Activated naive CD4-positive, alpha-beta T cell treated with anti-CD3 and anti-CD28 coated beads, Interleukin-2, amount 50 U/mL, for 72 hours (primary cell): ENCODE results near the gene FOXC2. TPM values are rescaled to one million over a fixed set of nuclear protein-coding genes. Genes with fewer than 3 reads are reported as not detected.

Source experiments
- ATAC-seq, 2 donors: fragments of 150-1000 bp; cut with Tn5 transposase; 2 replicates each; pipeline ENCODE4 v1.10.0; 2021; ENCODE audit warnings: mild to moderate bottlenecking in 2 of 2, moderate library complexity in 2 of 2
- DNase-seq, 2 donors: peaks; one replicate each; pipeline ENCODE4 v3.0.0; 2021 to 2022; ENCODE audit warnings: low spot score in 2 of 2
- H3K27ac Mint-ChIP-seq, 2 donors: one replicate each; pipeline ENCODE4 v1.8.0; 2022; ENCODE audit warnings: mild to moderate bottlenecking in 2 of 2, mixed read lengths in 2 of 2
- H3K36me3 Mint-ChIP-seq, 2 donors: one replicate each; pipeline ENCODE4 v1.8.0; 2022; ENCODE audit warnings: mixed read lengths in 2 of 2
- H3K9me3 Mint-ChIP-seq, 2 donors: one replicate each; pipeline ENCODE4 v1.8.0; 2022; ENCODE audit warnings: mixed read lengths in 2 of 2
- total RNA-seq, 2 donors: library from RNA; stranded (reverse); gene quantifications; one replicate each; pipeline ENCODE4 v1.2.3, GENCODE V29; 2022

FOXC2 gene
- total RNA-seq, 2 donors from 2014 or later: not detected

GRCh38 chr16:86545954-86546637 lies 20.5 kb upstream of the FOXC2 start:
- no peak for DNase-seq
- peaks cover 6 to 8% of the 10 kb centered on the region in 2 donors for H3K36me3 Mint-ChIP-seq
- no peak for ATAC-seq
- no peak overlapping the region for H3K27ac Mint-ChIP-seq
- no peaks in the 10 kb centered on the region for H3K9me3 Mint-ChIP-seq

GRCh38 chr16:86546638-86547013 lies 20.0 kb upstream of the FOXC2 start:
- no peak for ATAC-seq
- DNase-seq: no peak
- Mint-ChIP-seq H3K27ac (no peak overlapping the region), H3K36me3 (peaks cover 6% of the 10 kb centered on the region in 2 donors), H3K9me3 (no peaks in the 10 kb centered on the region)

- ATAC-seq (no peak), DNase-seq (no peak)
- peaks cover 6% of the 10 kb centered on the region in 2 donors for H3K36me3 Mint-ChIP-seq
- no peaks in the 10 kb centered on the region for H3K9me3 Mint-ChIP-seq
- H3K27ac Mint-ChIP-seq: no peak overlapping the region
Observed at GRCh38 chr16:86547286-86547685, 19.3 kb upstream of the FOXC2 start.

- DNase-seq (no peak), ATAC-seq (peak; percentile 70 to 87)
- H3K9me3 Mint-ChIP-seq: peaks cover 0 to 4% of the 10 kb centered on the region in 2 donors
- H3K36me3 Mint-ChIP-seq: peaks cover 11 to 14% of the 10 kb centered on the region in 2 donors
- H3K27ac Mint-ChIP-seq: peak overlapping the region in 1 of 2 donors; percentile 88
Observed at GRCh38 chr16:86549076-86549892, 17.3 kb upstream of the FOXC2 start.

- no peak for DNase-seq
- peaks cover 0 to 4% of the 10 kb centered on the region in 2 donors for H3K9me3 Mint-ChIP-seq
- ATAC-seq: no peak
- no peak overlapping the region for H3K27ac Mint-ChIP-seq
- peaks cover 8 to 16% of the 10 kb centered on the region in 2 donors for H3K36me3 Mint-ChIP-seq
Observed at GRCh38 chr16:86549893-86550190, 16.8 kb upstream of the FOXC2 start.

GRCh38 chr16:86550281-86550680 lies 16.3 kb upstream of the FOXC2 start:
- peaks cover 0 to 4% of the 10 kb centered on the region in 2 donors for H3K9me3 Mint-ChIP-seq
- DNase-seq: no peak
- H3K36me3 Mint-ChIP-seq: peaks cover 10 to 16% of the 10 kb centered on the region in 2 donors
- ATAC-seq: no peak
- H3K27ac Mint-ChIP-seq: no peak overlapping the region

- no peak for ATAC-seq
- Mint-ChIP-seq H3K36me3 (peaks cover 11 to 14% of the 10 kb centered on the region in 2 donors), H3K9me3 (peaks cover 0 to 4% of the 10 kb centered on the region in 2 donors), H3K27ac (peak overlapping the region in 1 of 2 donors; percentile 98)
- no peak for DNase-seq
Observed at GRCh38 chr16:86553356-86553755, 13.3 kb upstream of the FOXC2 start.

- ATAC-seq: no peak
- H3K9me3 Mint-ChIP-seq: peaks cover 0 to 4% of the 10 kb centered on the region in 2 donors
- peaks cover 10 to 14% of the 10 kb centered on the region in 2 donors for H3K36me3 Mint-ChIP-seq
- DNase-seq: no peak
- H3K27ac Mint-ChIP-seq: peak overlapping the region; percentile 98 to 99
Observed at GRCh38 chr16:86554599-86554916, 12.1 kb upstream of the FOXC2 start.

- Mint-ChIP-seq H3K9me3 (peaks cover 0 to 4% of the 10 kb centered on the region in 2 donors), H3K27ac (peak within 1 kb of the TSS; percentile 98 to 99), H3K36me3 (peaks cover 10 to 14% of the 10 kb centered on the region in 2 donors)
- DNase-seq (peak; percentile 95 to 97), ATAC-seq (peak; percentile 97)
Observed at GRCh38 chr16:86554917-86555703, 11.5 kb upstream of the FOXC2 start, which contains the start of gene MTHFSD. MTHFSD (minus strand) TSS chr16:86555235; CDS start chr16:86555184, 51 bp downstream.

- no peak for ATAC-seq
- Mint-ChIP-seq H3K27ac (peak overlapping the region; percentile 98 to 99), H3K9me3 (peaks cover 0 to 4% of the 10 kb centered on the region in 2 donors), H3K36me3 (peaks cover 10 to 14% of the 10 kb centered on the region in 2 donors)
- DNase-seq: no peak
Observed at GRCh38 chr16:86555704-86556075, 10.9 kb upstream of the FOXC2 start.

- Mint-ChIP-seq H3K27ac (peak overlapping the region in 1 of 2 donors; percentile 99), H3K36me3 (peaks cover 10 to 14% of the 10 kb centered on the region in 2 donors), H3K9me3 (peaks cover 0 to 4% of the 10 kb centered on the region in 2 donors)
- DNase-seq: no peak
- no peak for ATAC-seq
Observed at GRCh38 chr16:86556576-86556975, 10.1 kb upstream of the FOXC2 start.

GRCh38 chr16:86557587-86557986 lies 9.0 kb upstream of the FOXC2 start:
- no peak overlapping the region for H3K27ac Mint-ChIP-seq
- no peak for DNase-seq
- ATAC-seq: no peak
- peaks cover 10 to 14% of the 10 kb centered on the region in 2 donors for H3K36me3 Mint-ChIP-seq
- H3K9me3 Mint-ChIP-seq: peaks cover 0 to 4% of the 10 kb centered on the region in 2 donors

GRCh38 chr16:86558355-86559193 lies 8.1 kb upstream of the FOXC2 start:
- ATAC-seq: no peak
- H3K9me3 Mint-ChIP-seq: peaks cover 0 to 4% of the 10 kb centered on the region in 2 donors
- H3K27ac Mint-ChIP-seq: no peak overlapping the region

GRCh38 chr16:86559802-86560305 lies 6.8 kb upstream of the FOXC2 start:
- no peak overlapping the region for H3K27ac Mint-ChIP-seq
- no peaks in the 10 kb centered on the region for H3K9me3 Mint-ChIP-seq
- no peak for DNase-seq
- no peak for ATAC-seq
- peaks cover 0 to 8% of the 10 kb centered on the region in 2 donors for H3K36me3 Mint-ChIP-seq

More at GRCh38 chr16:86558355-86559193, 8.1 kb upstream of the FOXC2 start:
- H3K36me3 Mint-ChIP-seq: peaks cover 10 to 14% of the 10 kb centered on the region in 2 donors
- no peak for DNase-seq

GRCh38 chr16:86562356-86562755 lies 4.3 kb upstream of the FOXC2 start:
- no peak for ATAC-seq
- H3K27ac Mint-ChIP-seq: no peak overlapping the region
- H3K9me3 Mint-ChIP-seq: no peaks in the 10 kb centered on the region
- DNase-seq: no peak
- no peaks in the 10 kb centered on the region for H3K36me3 Mint-ChIP-seq
